Stimulated activated CD8-positive, alpha-beta memory T cell treated with anti-CD3 and anti-CD28 coated beads, Interleukin-2, amount 100 ng/mL, for 48 hours (primary cell): ENCODE measurements around the gene RHOH.
"Not testable (repeated sequence)": the region's sequence is repeated elsewhere in the genome, so short reads cannot be mapped to it uniquely, and the experiment has no call there.

Experiments used
- DNase-seq, 2 donors: peaks; one replicate each; pipeline ENCODE4 v3.0.0-alpha.2; 2020; ENCODE audit warnings: low read depth in 2 of 2

RHOH gene

GRCh38 chr4:40196724-40197281 lies at the start of gene RHOH:
RHOH (plus strand) TSS chr4:40197031; CDS start chr4:40243387, 46,356 bp downstream.
- peak in 1 of 2 donors; percentile 62 for DNase-seq

- DNase-seq: not testable (repeated sequence)
These were observed 49.3 kb upstream of the RHOH start for GRCh38 chr4:40147490-40147889.

DNA sequence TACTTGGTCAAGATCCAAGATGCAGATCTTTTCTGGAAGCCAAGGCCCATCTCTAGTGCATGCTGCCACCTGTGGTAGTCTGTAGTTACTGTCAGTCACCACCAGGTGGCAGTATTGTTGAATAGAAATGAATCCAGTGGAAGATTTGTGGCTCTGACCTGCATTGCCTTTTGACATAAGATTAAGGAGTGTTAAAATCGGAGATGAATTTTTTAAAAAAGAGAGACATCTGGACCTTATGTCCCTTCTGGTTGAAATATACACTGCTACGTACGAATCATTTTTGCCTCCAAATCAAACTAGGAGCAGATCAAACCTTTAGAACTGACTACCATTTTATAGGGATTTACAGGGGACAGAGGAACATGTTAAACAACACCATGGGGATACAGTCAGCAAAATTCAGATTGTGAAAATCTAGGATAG lies 46.9 kb upstream of the RHOH start:
- DNase-seq: peak; percentile 7 to 34

DNA sequence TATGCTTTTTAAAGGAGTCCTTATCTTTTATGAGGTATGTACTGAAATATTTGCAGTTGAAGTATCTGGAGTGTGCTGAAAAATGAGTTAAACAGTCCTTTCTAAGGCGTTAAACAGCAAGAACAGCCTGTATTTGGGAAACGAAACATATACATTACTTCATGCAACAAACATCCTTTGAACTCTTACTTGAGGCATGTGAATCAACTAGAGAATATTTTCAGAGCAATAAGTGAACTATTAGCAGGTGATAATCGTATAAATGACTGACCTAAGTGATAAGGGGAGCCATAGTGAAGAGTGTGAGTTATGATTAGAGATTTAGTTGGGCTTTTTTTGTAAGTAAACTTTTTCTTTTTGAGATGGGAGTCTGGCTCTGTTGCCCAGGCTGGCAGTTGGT lies 45.9 kb upstream of the RHOH start:
- DNase-seq: no peak

DNA sequence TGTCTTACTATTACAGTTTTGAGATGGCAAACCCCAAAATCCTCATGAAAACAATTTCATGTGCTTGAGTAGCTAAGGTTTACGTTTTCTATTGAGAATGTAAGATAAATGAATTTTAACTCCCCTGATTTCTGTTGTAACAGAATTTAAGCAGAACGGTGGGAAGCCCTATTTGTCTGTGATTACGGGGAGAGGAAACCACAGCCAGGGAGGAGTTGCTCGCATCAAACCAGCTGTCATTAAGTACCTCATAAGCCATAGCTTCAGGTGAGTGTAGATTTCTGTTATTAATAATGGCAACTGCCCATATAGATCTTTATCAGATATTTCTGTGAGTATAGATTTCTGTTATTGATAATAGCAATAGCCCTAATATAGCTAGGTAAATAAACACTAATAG lies 44.2 kb upstream of the RHOH start:
- DNase-seq: no peak

DNA sequence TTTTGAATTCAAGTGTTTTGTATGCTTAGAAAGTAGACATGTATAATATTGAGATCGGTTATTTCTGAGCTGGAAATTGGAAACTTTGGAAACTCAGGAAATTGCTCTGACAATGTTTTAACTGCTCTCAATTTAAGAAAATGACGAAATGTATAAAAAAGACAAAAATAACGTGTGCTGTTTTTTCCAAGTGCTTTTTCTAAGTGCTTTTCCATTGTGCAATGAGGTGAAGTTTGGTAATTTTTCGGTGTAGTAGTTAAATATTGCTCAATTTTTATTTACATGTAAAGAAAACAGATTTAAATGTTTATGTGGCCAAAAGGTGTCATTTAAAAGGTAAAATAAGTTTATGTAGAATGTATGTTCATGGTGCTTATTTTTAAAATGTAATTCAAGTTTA lies 39.4 kb upstream of the RHOH start:
- DNase-seq: no peak

- no peak for DNase-seq
These were observed 36.6 kb upstream of the RHOH start for GRCh38 chr4:40160258-40160657.

GRCh38 chr4:40164459-40164858 lies 32.4 kb upstream of the RHOH start:
- DNase-seq: no peak

DNA sequence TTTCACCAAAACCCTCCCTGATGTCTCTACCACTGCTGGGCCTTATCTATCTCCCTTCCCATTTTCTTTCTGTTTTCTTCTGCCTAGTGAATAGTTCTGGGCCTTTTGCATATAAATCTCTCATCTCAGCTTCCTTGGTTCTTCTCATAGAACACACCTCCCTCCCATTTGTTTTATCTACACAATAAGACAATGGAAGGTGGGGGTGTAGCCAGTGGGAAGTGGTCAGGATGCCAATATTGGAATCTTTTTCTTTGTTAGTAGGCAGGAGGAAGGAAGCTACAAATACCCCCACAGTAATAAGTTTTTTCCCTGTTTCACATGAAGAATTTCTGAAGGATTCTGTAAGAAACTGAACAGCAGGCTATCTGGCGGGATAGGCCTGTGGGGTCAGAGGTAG lies 30.9 kb upstream of the RHOH start:
- DNase-seq: no peak

GRCh38 chr4:40168070-40168469 lies 28.8 kb upstream of the RHOH start:
- no peak for DNase-seq

- DNase-seq: no peak
These were observed 26.2 kb upstream of the RHOH start for GRCh38 chr4:40170588-40170987.

GRCh38 chr4:40173470-40173875 lies 23.4 kb upstream of the RHOH start:
- no peak for DNase-seq

DNA sequence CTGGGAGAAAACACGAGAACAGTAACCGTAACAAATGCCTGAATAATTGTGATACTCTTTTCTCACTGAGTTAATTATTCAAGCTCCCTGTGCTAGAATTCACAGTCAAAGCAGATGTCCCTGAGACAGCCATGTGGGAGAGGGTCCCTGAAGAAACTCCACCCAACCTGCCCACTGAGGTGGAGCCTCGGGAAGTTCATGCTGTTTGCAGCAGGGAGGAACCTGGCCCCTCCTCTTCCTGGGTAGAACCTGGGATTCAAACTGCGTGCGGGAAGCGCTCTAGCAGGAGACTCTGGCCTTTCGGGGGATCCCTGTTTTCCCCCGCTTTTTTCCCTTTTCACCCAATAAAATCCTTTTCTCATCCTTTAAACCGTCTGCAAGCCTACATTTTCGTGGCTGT lies 20.2 kb upstream of the RHOH start:
- DNase-seq: no peak

- no peak for DNase-seq
These were observed 19.2 kb upstream of the RHOH start for GRCh38 chr4:40177591-40177990.

GRCh38 chr4:40178672-40179071 lies 18.2 kb upstream of the RHOH start:
- no peak for DNase-seq

- no peak for DNase-seq
These were observed 17.5 kb upstream of the RHOH start for GRCh38 chr4:40179360-40179759.

DNA sequence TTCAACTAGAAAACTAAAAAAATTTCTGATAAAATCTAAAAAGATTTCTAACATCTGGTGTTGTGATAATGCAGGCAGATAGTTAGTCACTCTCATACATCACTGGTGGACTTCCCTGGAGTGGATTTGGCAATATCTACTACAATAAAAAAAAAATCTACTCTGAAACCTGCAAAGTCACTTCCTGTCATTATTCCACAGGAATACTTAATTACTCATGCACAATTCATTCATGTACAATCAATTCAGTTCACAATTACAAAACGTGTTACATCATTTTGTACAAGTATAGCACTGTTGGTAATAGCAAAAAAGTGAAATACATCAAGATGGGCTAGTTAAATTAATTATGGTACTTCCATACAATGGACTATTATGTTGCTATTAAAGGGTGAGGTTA lies 16.5 kb upstream of the RHOH start:
- DNase-seq: no peak

- DNase-seq: no peak
These were observed 14.8 kb upstream of the RHOH start for GRCh38 chr4:40182001-40182400.

DNA sequence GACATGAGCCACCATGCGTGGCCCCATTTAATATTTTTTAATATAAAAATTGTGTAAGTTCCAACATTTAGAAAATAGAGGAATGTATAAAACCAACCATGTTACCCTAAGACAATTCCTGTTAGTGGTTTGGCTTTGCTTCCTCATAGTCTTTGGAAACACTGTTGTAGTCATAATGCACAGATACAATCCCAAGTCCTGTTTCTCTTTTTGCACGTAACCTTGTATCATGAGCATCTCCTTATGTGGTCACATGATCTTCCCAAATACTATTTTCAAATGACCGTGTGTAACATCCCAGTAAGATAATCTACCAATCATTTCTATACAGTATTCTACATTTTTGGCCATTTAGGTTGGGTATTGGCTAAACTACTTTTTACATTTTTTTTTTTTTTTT lies 13.9 kb upstream of the RHOH start:
- no peak for DNase-seq

DNA sequence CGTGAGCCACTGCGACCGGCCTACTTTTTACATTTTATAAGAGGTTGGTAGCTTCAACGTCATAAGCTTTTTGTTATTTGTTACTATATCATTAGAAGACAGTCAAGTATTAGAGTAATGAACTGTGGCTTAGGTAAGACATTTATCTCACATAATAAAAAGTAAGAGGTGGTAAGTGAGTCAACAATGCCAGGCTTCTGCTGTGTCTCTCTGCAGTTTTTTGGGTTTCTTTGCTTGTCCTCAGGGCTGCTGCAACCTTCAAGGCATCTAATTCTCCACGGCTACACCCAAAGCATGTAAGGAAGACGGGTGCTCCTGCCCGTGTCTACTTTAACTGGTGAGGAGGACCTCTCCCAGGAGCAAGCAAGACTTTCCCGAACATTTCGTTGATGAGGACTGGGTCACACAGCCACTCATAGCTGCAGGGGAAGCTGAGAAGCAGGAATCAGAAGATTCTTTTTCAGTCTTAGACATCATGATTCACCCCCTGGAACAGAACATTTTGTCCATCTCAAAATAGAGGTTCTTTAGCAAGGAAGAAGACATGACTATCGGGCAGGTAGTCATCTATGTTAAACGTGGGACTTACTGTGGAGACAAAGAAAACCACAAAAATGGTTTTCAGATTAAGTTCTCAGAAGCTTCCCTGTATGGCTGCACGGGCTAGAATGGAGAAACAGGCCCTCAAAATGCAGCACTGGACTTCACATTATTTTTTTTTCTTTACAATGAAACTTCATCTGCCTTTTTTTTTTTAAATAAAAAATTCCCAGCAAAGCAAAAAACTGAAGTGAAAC lies 13.0 kb upstream of the RHOH start:
- DNase-seq: no peak

GRCh38 chr4:40185830-40186664 lies 10.8 kb upstream of the RHOH start:
- no peak for DNase-seq

DNA sequence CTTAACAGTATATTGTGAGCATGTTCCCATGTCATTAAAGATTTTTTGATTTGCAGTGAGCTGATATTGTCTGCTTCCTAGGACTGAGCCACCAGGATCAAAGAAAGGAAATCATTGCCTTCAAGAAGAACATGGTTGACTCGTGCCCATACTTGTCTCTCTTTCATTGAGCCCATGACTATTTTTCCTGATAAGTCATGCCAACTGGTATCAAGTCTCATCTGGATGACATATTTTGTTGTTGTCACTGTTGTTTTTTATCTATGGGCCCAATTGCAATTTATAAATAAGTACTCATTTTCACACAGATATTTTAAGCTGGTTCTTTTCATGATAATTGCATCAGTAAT lies 10.2 kb upstream of the RHOH start:
- DNase-seq: no peak

DNA sequence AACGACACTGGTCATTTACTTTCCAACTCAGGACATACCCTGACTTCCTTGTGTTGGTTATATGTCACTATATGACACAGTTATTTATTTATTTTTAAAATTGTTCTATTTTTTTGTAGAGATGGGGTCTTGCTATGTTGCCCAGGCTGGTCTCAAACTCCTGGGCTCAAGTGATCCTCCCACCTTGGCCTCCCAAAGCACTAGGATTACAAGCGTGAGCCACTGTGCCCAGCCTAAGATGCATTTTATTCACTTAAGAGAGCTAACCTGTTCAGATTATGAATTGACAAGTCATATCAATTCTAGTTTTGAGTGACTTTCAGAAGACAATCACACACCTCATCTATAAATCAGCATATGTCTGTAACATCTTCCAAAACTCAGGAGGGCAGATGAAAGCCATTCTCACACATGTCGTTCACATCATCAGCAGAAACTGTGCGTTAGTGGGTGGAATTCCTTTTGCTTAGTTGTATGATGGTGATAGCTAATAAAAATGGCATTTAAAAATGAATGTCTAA lies 9.4 kb upstream of the RHOH start:
- no peak for DNase-seq
